Left cardiac atrium (tissue), 4 donors: ENCODE data around the gene PFN4. TPM values are rescaled to one million over a fixed set of nuclear protein-coding genes. Genes with fewer than 3 reads are reported as not detected.
"Not testable (repeated sequence)": the region's sequence is repeated elsewhere in the genome, so short reads cannot be mapped to it uniquely, and the experiment has no call there.

Source experiments
- ATAC-seq, 2 donors: fragments of 200-7000 bp; cut with Tn5 transposase; one replicate each; pipeline ENCODE4 v1.9.1; 2020; ENCODE audit warnings: mild to moderate bottlenecking in 2 of 2, moderate library complexity in 2 of 2
- DNase-seq: peaks from one replicate; pipeline ENCODE4 v3.0.0-alpha.2; 2020
- intact Hi-C, 2 donors: fragments of 100-400 bp; cut with DNase I; formaldehyde crosslinking; loops; one replicate each; pipeline versions ENCODE4 v1.14.1 to v1.15.1; 2022 to 2023
- total RNA-seq, 2 donors: library from RNA; stranded (reverse); fragmentation: NEBNext Ultra II Directional; extraction: Animal tissue kit (Norgen Biotek cat#: 25700); gene quantifications; one replicate each; pipeline ENCODE4 v1.2.1, GENCODE V29; 2021
- donor health status: DM: no; HTN: yes; CAD: no.
- donor health status: DM: no; HTN: yes; CAD: no; lungs with severe emphysema.
- donor health status: DM: yes; HTN: yes; CAD: no.
- donor health status: Dilated cardiomyopathy.

The PFN4 gene
- total RNA-seq, 2 donors from 2014 or later = 0.52 to 1.1 TPM

DNA sequence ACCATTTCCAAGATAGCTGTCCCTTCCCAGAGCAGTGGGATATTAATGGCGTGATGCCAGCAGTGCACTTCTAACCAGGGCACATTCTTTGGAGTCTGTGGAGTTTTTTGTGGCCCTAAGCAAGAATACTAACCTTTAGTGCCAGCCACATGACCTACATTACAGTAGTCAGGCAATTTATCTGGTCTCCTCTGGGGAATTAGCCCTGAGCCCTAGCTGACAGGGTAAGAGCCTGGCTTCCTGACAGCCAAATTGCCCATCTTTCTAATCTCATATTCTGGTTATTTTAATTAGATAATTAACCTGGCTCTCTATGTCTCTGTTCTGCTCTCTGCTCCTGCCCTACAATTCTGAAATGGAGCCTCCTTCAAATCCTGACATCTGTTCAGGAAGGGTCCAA, 5.2 kb downstream of the PFN4 start:
- DNase-seq (no peak), ATAC-seq (no peak)
- intact Hi-C loops = no loop called here

DNA sequence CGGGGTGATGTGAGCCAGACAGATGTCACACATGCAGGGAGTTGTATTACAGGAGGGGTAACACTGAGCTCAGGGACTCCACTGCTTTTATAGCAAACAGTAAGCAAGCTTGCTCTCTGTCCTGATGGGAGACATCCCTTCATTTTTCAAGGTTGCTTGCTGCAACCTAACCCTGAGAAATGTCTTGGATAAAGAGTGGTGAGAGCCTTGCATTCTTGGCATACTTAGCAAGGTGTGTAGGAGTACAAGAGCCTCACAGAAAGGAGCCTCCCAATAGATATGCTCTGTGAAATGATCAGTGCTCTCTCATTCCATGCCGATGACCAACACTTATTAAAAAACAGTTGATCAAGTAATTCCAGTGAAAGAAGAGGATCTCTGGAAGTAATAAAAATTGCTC, 8.1 kb downstream of the PFN4 start:
- intact Hi-C loops = no loop called here
- DNase-seq = no peak

DNA sequence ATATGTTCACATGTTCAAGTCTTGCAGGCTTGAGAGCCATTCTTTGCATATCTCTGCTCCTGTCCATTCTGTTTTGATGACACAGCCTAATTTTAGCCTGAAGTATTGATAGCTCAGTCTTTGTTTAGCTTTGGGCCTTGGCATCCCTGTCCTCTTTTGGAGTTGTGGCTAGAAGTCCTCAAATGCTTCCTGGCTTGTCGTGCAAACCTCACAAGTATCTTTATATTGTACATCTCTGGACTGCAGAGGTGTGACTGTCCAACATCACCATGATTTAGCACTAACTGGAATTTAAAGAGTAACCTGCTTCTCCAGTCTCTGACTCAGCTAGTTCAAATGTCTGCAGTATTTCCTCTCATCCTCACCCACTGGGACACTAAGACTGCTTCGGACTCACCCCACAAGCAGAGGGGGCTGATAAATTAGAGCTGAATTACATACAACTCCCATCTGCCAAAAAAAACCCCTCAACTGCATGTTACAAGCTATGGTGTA, 11.7 kb downstream of the PFN4 start:
- DNase-seq (no peak), ATAC-seq (peak; percentile 29 to 68)
- intact Hi-C loops = no loop called here

More for the DNA sequence above, 8.1 kb downstream of the PFN4 start:
- peak in 1 of 2 donors; percentile 37 for ATAC-seq

DNA sequence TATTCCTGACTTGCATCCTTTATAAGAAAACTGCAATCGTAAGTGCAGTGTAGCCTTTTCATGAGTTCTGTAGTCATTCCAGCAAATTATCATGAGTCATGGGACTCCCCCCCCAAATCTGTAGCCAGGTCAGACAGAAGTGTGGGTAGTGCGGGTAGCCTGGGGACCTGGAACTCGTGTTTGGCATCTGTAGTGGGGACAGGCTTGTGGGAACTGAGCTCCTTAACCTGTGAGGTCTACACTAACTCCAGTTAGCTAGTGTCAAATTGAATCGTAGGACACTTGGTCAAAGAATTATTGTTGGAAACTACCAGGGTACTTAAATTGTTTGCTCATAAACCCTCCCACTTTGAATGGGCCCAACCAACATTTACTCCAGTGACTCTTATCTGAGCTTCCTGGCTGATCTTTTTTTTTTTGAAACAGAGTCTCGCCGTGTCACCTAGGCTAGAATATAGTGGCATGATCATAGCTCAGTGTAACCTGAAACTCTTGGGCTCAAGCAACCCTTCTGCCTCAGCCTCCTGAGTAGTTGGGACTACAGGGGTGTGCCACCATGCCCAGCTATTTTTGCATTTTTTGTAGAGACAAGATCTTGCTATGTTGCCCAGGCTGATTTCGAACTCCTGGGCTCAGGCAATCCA, 12.4 kb downstream of the PFN4 start:
- ATAC-seq (no peak), DNase-seq (no peak)
- intact Hi-C loops = no loop called here

DNA sequence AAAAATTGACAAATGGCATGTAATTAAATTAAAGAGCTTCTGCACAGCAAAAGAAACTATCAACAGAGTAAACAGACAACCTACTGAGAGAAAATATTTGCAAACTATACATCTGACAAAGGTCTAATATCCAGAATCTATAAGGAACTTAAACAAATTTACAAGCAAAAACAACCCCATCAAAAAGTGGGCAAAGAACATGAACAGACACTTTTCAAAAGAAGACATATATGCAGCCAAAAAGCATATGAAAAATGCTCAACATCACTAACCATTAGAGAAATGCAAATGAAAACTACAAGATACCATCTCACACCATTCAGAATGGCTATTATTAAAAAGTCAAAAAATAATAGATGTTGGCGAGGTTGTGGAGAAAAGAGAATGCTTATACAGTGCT, 13.7 kb downstream of the PFN4 start:
- ATAC-seq, intact Hi-C loops, DNase-seq: not testable (repeated sequence)

DNA sequence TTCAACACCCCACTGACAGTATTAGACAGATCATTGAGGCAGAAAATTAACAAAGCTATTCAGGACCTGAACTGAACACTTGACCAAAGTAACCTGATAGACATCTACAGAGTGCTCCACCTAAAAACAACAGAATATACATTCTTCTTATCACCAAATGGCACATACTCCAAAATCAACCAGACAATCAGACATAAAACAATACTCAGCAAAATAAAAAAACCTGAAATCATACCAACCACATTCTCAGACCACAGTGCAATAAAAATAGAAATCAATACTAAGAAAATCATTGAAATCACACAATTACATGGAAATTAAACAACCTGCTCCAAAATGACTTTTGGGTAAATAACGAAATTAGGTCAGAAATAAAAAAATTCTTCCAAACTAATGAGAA, 15.8 kb downstream of the PFN4 start:
- DNase-seq = no peak
- no peak for ATAC-seq
- intact Hi-C loops = no loop called here

DNA sequence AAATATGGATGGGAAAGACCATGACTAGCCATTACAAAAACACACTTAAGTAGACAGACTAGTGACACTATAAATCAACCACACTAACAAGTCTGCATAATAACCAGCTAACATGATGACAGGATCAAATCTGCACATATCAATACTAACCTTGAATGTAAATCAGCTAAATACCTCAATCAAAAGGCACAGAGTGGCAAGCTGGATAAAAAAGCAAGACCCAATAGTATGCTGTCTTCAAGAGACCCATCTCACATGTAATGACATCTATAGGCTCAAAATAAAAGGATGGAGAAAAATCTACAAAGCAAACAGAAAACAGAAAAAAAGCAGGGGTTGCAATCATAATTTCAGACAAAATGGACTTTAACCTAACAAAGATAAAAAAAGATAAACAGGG, 16.3 kb downstream of the PFN4 start:
- no peak for ATAC-seq
- DNase-seq = no peak
- intact Hi-C loops = no loop called here

DNA sequence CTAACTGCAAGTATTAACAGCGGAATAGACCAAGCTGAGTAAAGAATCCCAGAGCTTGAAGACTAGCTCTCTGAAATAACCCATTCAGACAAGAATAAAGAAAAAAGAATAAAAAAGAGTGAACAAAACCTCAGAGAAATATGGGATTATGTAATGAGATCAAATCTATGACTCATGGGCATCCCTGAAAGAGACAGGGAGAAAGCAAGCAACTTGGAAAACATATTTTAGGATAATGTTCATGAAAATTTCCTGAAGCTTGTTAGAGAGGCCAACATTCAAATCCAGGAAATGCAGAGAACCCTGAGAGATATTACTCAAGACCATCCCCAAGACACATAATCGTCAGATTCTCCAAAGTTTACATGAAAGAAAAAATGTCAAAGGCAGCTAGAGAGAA, 17.3 kb downstream of the PFN4 start:
- DNase-seq = no peak
- no peak for ATAC-seq
- intact Hi-C loops = no loop called here

DNA sequence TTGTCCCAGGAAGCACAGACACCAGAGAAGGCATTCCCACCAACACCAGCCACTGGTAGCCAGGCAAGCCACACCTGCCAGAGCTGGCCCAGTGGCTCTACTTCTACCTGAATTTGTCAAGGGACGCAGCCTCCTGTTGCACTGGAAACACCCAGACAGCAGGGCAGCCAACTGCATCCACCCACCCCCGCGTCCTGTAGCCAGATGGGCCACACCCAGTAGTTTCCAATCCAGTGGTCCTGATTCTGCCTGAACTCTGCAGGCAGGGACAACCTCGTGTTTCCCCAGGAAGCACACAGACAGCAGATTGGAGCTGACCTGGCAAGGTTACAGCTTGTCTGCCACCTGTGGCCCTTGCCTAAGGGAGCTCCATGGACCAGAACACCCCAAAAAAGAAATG, 18.2 kb downstream of the PFN4 start:
- ATAC-seq = no peak
- no peak for DNase-seq
- intact Hi-C loops = no loop called here

DNA sequence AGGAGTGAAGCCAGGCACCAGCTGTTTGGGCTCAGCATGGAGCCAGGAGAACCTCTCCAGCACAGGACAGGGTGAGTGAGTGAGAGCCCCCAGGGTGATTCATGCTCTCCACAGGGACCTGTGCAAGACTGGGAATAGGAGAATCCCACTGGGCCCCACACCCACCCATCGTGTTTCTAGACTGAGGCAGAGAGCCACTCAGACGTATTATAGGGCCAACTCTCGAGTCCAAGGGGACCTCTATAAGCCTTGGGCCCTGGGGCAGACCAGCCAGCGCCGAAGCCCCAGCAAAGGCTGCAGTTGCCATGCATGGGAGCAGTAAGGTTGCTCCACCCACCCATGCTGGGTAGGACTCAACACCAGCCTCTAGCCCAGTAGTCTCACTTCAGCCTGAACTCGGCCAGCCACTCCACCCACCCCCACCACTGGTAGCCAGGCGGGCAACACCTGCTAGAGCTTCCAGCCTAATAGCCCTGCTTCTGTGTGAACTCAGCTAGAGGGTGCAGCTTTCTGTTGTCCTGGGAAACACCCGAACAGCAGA, 19.0 kb downstream of the PFN4 start:
- DNase-seq (no peak), ATAC-seq (no peak)
- intact Hi-C loops = no loop called here

DNA sequence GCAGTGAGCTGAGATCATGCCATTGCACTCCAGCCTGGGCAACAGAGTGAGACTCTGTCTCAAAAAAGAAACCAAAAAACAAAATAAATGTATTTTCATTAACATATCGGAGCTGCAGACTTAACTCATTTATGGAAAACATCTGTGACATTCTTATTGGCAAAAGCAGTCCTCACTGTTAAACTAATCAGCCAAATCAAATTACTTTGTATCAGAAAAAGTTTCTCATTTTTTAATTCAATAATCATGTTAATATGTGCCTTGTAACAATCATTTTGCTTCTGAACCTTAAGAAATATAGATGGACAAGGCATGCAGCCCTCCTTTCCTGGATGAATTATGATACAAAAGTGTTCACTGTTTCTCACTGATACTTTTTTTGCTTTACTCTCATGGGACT, 20.5 kb downstream of the PFN4 start:
- ATAC-seq (no peak), DNase-seq (no peak)
- intact Hi-C loops = no loop called here

DNA sequence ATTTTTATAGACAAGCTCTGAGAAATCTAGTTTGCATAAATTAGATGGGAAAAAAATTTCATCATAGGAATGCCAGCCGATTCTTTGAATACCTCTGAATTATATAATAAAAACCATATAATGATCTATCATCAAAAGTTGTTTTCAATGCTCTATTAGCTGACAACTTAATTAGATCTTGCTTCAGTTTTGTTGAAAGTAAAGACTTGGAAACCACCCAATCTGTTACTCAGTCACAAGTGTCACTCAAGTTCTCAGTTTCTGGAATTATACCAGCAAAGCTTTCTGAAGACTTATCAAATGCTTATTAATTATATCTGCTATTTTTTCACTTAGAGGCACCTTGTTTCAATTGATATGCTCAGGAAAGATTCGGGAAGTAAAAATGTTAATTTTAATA, 21.1 kb downstream of the PFN4 start:
- no peak for DNase-seq
- intact Hi-C loops = no loop called here

DNA sequence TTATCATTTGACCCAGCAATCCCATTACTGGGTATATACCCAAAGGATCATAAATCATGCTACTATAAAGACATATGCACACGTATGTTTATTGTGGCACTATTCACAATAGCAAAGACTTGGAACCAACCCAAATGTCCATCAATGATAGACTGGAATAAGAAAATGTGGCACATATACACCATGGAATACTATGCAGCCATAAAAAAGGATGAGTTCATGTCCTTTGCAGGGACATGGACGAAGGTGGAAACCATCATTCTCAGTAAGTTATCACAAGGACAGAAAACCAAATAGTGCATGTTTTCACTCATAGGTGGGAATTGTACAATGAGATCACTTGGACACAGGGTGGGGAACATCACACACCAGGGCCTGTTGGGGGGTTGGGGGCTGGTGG, 22.4 kb downstream of the PFN4 start:
- DNase-seq, intact Hi-C loops, ATAC-seq: not testable (repeated sequence)

More for the DNA sequence above, 21.1 kb downstream of the PFN4 start:
- no peak for ATAC-seq

DNA sequence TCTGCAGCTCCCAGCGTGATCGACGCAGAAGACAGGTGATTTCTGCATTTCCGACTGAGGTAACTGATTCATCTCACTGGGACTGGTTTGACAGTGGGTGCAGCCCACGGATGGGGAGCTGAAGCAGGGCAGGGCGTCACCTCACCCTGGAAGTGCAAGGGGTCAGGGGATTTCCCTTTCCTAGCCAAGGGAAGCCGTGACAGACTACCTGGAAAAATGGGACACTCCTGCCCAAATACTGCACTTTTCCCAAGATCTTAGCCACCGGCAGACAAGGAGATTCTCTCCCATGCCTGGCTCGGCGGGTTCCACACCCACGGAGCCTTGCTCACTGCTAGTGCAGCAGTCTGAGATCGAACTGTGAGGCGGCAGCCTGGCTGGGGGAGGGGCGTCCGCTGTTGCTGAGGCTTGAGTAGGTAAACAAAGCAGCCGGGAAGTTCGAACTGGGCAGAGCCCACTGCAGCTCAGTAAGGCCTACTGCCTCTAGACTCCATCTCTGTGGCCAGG, 27.9 kb downstream of the PFN4 start:
- DNase-seq, intact Hi-C loops, ATAC-seq: not testable (repeated sequence)

DNA sequence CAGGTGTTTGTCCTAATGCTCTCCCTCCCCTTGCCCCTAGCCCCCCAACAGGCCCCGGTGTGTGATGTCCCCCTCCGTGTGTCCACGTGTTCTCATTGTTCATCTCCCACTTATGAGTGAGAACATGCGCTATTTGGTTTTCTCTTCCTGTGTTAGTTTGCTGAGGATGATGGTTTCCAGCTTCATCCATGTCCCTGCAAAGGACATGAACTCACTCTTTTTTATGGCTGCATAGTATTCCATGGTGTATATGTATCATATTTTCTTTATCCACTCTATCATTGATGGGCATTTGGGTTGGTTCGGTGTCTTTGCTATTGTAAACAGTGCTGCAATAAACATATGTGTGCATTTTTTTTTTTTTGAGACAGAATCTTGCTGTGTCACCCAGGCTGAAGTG, 29.9 kb downstream of the PFN4 start:
- intact Hi-C loops, ATAC-seq, DNase-seq: not testable (repeated sequence)

DNA sequence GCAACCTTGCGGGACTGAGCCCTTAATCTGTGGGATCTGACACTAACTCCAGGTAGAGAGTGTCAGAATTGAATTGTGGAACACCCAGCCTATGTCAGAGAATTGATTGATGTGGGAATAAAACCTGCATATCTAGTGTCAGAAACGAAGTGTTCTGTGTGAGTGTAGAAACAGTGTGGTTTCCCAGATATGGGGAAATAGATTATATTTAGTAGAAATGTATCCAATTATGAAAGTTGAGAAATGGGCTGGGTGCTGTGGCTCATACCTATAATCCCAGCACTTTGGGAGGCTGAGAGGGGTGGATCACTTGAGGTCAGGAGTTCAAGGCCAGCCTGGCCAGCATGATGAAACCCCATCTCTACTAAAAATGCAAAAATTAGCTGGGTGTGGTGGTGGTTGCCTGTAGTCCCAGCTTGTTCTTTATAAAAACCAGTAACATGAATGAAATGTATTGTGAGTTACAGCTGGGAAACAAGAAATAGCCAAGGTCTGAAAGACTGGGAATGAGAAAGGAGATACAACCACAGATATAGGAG, 34.2 kb downstream of the PFN4 start:
- DNase-seq (no peak), ATAC-seq (no peak)
- intact Hi-C loops = no loop called here

DNA sequence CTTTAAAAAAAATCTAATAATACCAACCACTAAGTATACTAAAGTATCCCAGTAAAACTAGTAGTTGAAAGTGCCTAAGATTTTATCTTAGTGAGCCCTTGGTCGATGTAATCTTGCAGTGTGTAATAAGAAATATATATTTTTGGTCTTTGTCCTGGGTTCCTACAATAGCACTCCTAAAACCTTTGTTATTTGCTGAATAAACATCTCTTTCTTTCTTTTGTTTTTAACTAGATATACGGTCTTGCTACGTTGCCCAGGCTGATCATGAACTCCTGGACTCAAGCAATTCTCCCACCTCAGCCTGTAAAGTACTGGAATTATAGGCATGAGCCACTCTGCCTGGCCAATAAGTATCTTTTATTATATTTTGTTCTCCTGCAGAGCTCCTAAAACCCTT, 36.1 kb downstream of the PFN4 start:
- ATAC-seq = no peak
- intact Hi-C loops = no loop called here
- no peak for DNase-seq

DNA sequence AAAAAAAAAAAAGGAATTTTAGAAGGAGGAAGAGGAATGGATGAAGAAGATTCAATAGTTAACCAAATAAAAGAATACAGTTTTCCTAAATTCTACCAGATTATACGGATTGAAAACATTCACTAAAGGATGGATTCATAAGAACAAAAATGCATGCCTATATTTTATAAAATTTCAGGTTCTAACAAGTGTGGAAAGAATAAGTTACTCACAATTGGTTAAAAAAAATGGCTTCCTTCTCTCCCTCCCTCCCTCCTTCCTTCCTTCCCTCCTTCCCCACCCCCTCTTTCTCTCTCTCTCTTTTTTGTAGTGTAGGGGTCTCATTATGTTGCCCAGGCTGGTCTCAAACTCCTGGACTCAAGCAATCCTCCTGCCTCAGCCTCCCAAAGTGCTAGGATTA, 36.9 kb downstream of the PFN4 start:
- intact Hi-C loops = no loop called here
- no peak for DNase-seq
- ATAC-seq = no peak

DNA sequence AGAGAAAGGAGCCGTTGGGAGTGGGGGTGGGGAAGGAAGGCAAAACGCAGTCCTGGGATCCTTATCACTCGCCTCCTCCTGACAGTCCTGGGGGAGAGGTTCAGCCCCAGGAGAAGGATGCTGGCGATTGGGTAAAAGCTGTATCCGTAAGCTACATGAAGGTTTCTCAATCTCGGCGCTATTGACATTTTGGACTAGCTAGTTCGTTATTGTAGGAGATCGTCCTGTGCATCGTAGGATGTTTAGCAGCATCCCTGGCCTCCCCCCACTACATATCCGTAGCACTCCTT, 38.0 kb downstream of the PFN4 start:
- no peak for DNase-seq
- intact Hi-C loops = no loop called here
- ATAC-seq = peak; percentile 3 to 10

DNA sequence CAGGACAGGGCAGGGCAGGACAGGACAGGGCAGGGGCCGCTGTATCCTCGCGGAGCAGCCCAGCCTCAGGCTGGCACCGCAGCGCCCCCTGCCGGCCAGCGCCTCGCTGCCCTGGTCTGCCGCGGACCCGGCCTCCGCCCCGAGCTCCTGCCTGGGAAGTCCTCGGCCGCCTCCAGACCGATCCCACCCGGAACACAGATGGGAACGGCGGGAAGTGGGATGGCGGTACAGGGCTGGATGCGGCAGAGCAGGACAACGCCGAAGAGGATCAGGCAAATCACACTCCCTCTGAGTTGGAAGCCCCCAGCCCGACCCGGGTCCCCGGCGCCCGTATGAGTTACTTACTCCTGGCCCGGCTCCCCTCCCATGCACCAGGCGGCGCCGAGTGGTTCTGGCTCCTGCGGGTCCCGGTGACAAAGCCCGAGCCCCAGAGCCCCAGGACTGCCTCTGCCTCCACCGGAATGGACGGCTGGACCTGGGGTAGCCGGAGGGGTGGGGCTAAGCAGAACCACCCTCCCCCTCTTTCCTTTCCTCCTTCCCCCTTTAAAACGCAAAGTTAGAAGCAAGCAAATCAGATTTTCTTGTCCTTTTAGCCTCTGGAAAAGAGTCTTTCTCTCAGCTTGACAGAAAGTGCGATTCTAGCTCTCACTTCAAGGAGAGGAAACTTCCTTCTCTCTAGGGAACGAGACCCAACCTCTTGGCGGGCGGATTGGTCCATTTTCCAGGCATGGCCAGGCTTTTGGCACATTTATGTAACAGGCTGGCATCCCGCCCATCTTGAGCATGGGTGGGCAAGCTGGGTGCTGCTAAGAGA, 38.5 kb downstream of the PFN4 start, which contains the start of gene TP53I3:
Gene TP53I3 (minus strand): TSS at position 449 of the 814 bp plus-strand sequence. CDS start 508 bp downstream, outside the sequence.
- ATAC-seq (peak; percentile 96 to 97), DNase-seq (peak; percentile 90)
- intact Hi-C loops = loop anchor here in 1 of 2 donors (5.0 kb wide), 2 partner anchors 157 to 257 kb away; partner anchors contain the start of gene ATAD2B
